HG03558 (cell line): Measurements from ENCODE around the gene RIMS4.

Source experiments
- ATAC-seq: cut with Tn5 transposase; IDR thresholded peaks from one replicate; pipeline ENCODE4 v1.9.1; 2021; ENCODE audit warnings: moderate number of reproducible peaks; ENCODE audit not compliant: unreplicated experiment; ENCODE audit errors: extremely low read depth

RIMS4 gene

GRCh38 chr20:44810391-44811149, at the start of gene RIMS4:
TSS of gene RIMS4 (minus strand) at chr20:44810546. CDS start at chr20:44810271, 275 bp downstream.
- ATAC-seq = no peak

DNA sequence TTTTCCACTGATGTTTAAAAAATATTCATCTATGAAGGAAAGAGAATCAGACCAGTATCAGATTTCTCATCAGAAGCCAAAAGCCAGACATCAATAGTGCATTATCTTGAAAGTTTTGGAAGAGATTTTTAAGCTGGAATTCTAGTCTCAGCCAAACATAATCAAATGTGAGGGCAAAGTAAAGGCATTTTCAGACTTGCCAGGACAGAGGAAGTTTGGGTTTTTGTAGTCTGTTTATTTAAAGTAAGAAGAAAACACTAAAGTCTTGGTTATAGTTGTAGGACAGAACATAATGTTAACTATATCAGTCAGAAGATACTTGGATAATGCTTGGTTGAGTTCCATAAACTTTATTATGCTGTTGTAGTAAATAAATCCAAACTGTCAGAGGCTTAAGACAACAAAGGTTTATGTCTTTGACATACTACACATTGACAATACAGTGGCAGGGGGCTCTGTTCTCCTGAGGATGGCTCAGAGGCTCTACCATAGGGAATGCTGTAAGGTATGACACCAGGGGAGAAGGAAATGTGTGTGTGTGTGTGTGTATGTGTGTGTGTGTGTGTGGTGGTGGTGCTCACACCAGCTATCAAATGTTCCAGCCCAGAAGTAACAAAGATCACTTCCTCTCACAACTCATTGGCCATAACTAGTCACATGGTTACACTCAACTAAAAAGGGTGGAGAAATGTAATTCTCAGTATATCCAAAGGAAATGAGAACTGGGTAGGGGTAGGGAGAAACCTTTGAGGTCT, 48.4 kb upstream of the RIMS4 start:
- ATAC-seq = no peak

DNA sequence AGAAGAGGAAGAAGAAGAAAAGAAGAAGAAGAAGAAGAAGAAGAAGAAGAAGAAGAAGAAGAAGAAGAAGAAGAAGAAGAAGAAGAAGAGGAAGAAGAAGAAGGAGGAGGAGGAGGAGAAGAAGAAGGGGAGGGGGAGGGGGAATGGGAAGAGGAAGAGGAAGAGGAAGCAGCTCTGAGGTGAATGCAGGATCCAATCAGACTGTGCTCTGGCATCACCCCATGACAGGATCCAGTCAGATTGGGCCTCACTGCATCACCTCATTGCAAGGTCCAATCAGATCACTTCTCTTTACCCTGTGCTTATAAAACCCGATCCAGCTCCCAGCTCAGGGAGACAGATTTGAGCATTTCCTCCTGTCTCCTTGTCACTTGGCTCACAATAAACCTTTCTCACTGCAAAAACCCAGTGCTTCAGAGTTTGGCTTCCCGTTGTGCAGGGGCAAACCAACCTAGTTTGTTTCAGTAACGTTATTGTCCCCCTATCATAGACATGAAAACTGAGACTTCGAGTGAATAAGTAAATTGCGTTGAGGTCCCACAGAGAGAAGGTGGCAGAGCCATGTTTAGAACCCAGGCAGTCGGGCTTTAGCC, 46.6 kb upstream of the RIMS4 start:
- no peak for ATAC-seq

DNA sequence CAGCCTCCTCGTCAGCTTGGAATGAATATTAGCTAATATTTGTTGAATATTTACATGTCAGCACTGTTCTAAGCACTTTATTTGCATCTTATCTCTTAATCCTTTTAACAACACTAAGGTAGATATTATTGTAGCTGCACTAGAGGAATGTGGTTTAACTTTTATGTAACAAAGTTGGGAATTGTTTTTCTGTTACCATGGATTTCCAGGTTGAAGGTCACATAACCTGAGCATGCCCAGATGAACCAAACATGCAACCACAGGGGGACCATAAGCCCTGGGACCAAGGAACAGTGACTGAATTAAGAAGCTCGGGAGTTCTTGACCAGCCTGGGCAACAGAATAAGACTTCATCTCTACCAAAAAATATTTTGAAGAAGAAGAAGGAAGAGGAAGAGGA, 46.1 kb upstream of the RIMS4 start:
- ATAC-seq = no peak

GRCh38 chr20:44851545-44851944, 41.2 kb upstream of the RIMS4 start:
- ATAC-seq = no peak

GRCh38 chr20:44850837-44851236, 40.5 kb upstream of the RIMS4 start:
- ATAC-seq = no peak

DNA sequence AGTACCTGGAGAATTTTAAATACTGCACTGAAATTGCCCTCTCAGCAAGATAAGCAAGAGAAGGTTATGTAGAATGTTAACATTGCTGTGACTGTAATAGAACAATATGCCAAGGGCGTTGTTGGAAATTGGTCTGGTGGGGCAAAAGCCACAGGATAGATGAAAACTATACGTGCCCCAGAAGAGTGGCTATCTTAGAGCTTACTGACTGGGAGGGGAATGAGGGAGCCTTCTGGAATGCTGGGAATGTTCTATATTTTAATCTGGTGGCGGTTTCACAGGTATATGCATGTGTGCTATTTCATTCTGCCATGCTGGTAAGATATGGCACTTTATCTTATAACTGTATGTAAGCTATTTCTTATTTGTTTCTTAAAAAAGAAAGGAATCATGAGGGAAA, 39.9 kb upstream of the RIMS4 start:
- ATAC-seq = no peak

DNA sequence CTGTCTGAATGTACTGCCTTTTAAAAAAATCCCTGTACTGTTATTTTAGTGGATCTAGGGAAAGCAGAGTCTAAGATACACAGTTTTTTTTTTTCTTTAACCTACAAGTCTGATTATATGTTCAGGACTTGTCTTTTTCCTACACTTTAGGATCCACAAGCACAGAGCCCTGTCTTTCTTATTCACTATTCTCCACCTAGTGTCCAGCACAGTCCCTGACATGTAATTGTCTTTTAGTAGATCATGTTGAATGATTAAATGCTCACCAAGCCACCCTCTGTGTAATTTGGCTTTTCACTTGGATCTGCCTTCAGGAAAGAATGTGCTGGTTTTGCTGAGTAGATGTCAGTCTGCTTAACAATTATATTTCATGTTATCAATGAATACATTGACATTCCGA, 39.4 kb upstream of the RIMS4 start:
- ATAC-seq = no peak

- ATAC-seq = no peak
Observed at GRCh38 chr20:44848254-44849015, 38.1 kb upstream of the RIMS4 start.

- no peak for ATAC-seq
Observed at GRCh38 chr20:44843876-44844275, 33.5 kb upstream of the RIMS4 start.

- no peak for ATAC-seq
Observed at GRCh38 chr20:44841955-44842354, 31.6 kb upstream of the RIMS4 start.

DNA sequence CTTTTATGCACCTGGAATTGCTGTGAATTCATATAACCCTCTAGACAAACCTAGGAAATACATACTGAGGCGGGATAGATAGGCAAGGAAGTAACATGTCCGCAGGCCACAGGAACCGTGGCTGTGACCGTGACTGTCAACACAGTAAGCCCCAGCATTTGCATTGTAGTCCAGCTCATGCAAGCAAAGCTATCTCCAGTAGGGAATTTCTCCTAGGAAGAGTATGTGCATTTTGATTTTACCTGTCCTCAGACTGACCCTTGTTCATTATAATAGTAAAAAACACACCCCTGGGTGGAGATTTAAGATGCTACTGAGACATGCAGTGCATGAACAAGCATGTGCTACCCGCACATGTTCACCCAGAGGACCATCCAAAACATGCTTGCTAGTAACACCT, 30.5 kb upstream of the RIMS4 start:
- ATAC-seq = no peak

GRCh38 chr20:44839481-44839880, 29.1 kb upstream of the RIMS4 start:
- ATAC-seq = no peak

- no peak for ATAC-seq
Observed at GRCh38 chr20:44838521-44838920, 28.2 kb upstream of the RIMS4 start.

DNA sequence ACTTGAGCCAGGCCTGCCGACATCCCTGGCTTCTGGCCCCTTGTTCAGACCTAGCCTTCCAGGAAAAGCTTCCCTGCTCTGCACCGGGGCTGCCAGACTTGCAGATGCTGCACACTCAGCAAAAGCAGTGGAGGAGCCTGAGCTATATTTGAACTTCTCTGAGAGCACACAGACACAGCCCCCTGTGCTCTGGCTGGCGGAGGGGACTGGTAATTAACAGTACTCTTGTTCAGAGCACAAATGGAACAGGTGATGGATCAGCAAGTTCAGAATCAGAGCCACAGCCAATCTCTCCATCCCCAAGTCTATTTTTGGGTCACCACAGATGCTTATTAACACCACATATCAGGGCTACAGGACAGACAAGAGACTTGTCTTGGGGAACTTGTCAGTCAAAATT, 27.6 kb upstream of the RIMS4 start:
- no peak for ATAC-seq

DNA sequence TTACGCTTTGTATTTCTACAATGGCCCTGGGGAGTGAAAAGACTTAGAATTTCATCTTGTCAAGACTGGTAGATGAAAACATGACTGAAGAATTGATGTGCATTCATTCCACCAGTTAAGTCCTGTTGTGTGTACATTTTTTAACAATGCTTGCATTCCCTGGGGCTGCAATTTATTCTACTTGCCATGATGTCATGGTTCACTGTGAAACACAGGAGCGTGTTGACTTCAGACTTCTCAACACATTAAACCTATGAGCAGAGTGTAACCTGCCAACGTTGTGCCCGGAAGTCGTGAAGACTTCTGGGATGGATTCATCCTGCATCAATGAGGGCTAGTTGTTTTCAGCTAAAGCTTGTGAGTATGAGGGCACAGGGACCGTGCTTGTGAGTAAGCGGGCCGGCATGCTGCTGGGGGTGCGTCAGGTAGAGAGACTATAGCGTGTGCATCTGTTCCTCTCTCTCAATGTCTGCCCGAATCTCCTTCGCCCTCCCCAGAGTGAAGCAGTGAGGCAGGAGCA, 26.3 kb upstream of the RIMS4 start:
- no peak for ATAC-seq

GRCh38 chr20:44835661-44836221, 25.4 kb upstream of the RIMS4 start:
- ATAC-seq = no peak

- ATAC-seq = no peak
Observed at GRCh38 chr20:44835116-44835515, 24.8 kb upstream of the RIMS4 start.

DNA sequence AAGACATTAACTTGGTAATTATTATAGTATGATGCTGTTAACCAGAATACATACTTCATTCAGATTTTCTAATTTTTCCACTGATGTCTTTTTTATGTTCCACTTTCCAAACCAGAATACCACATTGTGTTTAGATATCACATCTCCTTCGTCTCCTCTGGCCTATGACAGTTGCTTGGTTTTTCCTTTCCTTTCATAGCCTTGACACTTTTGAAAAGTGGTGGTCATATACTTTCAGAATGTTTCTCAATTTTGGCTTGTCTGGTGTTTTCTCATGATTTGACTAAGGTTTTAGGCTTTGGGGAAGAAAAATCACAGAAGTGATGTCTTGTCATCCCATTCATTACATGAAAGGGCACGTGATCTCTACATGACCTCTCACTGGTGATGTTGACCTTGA, 24.3 kb upstream of the RIMS4 start:
- ATAC-seq = no peak

DNA sequence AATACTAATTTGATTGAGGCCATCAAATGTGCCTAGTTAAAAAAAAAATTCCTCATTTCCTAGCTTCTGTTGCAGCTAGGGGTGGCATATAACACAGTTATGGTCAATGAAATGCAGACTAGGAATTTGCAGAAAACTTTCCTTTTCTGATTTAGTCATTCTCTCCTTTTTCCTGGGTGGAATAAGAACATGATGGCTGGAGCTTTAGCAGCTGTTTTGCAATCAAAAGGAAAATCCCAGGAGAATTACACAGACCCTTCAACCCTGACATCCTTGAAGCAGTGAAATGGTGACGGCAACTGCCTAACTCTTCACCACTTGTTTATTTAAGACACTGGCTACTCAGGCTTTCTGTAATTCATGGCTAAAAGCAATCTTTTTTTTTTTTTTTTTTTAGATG, 23.1 kb upstream of the RIMS4 start:
- no peak for ATAC-seq
